Measurements from ENCODE around the gene THSD4.

Gene THSD4

GRCh38 chr15:71275098-71275497 lies 159.8 kb downstream of the THSD4 start:
- no peaks in the 10 kb centered on the region for H3K4me1 ChIP-seq (ENCODE audit: insufficient read depth, low read length, poor library complexity, severe bottlenecking)
- H3K27me3 ChIP-seq (ENCODE audit: insufficient read depth, low read length, poor library complexity, severe bottlenecking), result no peaks in the 10 kb centered on the region
- no peaks in the 10 kb centered on the region for H3K9me2 ChIP-seq (replicated peaks; ENCODE audit: low read depth, low read length)
- H3K9me3 ChIP-seq (ENCODE audit: insufficient read depth, low read depth, low read length), result no peaks in the 10 kb centered on the region
- H3F3A ChIP-seq (ENCODE audit: low read depth), result no peaks in the 10 kb centered on the region
- no peaks in the 10 kb centered on the region for H3K36me3 ChIP-seq (ENCODE audit: insufficient read depth, low read length)
- TF ChIP-seq EZH2phosphoT487 (IDR thresholded peaks at IDR 0.05; ENCODE audit: borderline replicate concordance), result no peak
- no peak for TF ChIP-seq CTCF (conservative IDR thresholded peaks at IDR 0.05; ENCODE audit: low read length)
- no peaks in the 10 kb centered on the region for H3K79me2 ChIP-seq (ENCODE audit: insufficient read depth, low read length)
- H4K20me1 ChIP-seq (ENCODE audit: insufficient read depth, low read length, poor library complexity, severe bottlenecking), result no peaks in the 10 kb centered on the region
- no peak overlapping the region for H3K9ac ChIP-seq (ENCODE audit: low read depth, low read length, poor library complexity, severe bottlenecking)
- no peak overlapping the region for H3K4me3 ChIP-seq (ENCODE audit: low read length, poor library complexity, severe bottlenecking)
- no peak overlapping the region for H2AFZ ChIP-seq (ENCODE audit: low read length)
- no peak overlapping the region for H3K4me2 ChIP-seq (ENCODE audit: low read depth, low read length, poor library complexity, severe bottlenecking)

GRCh38 chr15:71275566-71276335 lies 160.5 kb downstream of the THSD4 start:
- H3K4me3 ChIP-seq (ENCODE audit: low read length, poor library complexity, severe bottlenecking), result no peak overlapping the region
- no peak overlapping the region for H2AFZ ChIP-seq (ENCODE audit: low read length)
- H4K20me1 ChIP-seq (ENCODE audit: insufficient read depth, low read length, poor library complexity, severe bottlenecking), result no peaks in the 10 kb centered on the region
- H3K4me2 ChIP-seq (ENCODE audit: low read depth, low read length, poor library complexity, severe bottlenecking), result no peak overlapping the region
- H3K9me2 ChIP-seq (replicated peaks; ENCODE audit: low read depth, low read length), result no peaks in the 10 kb centered on the region
- no peaks in the 10 kb centered on the region for H3K36me3 ChIP-seq (ENCODE audit: insufficient read depth, low read length)
- H3F3A ChIP-seq (ENCODE audit: low read depth), result no peaks in the 10 kb centered on the region
- H3K9ac ChIP-seq (ENCODE audit: low read depth, low read length, poor library complexity, severe bottlenecking), result no peak overlapping the region
- no peaks in the 10 kb centered on the region for H3K79me2 ChIP-seq (ENCODE audit: insufficient read depth, low read length)
- H3K4me1 ChIP-seq (ENCODE audit: insufficient read depth, low read length, poor library complexity, severe bottlenecking), result no peaks in the 10 kb centered on the region
- H3K27me3 ChIP-seq (ENCODE audit: insufficient read depth, low read length, poor library complexity, severe bottlenecking), result no peaks in the 10 kb centered on the region
- H3K9me3 ChIP-seq (ENCODE audit: insufficient read depth, low read depth, low read length), result no peaks in the 10 kb centered on the region
- TF ChIP-seq EZH2phosphoT487 (IDR thresholded peaks at IDR 0.05; ENCODE audit: borderline replicate concordance) (no peak), CTCF (conservative IDR thresholded peaks at IDR 0.05; ENCODE audit: low read length) (no peak)

GRCh38 chr15:71276336-71276665 lies 161.0 kb downstream of the THSD4 start:
- no peaks in the 10 kb centered on the region for H3K27me3 ChIP-seq (ENCODE audit: insufficient read depth, low read length, poor library complexity, severe bottlenecking)
- TF ChIP-seq CTCF (conservative IDR thresholded peaks at IDR 0.05; ENCODE audit: low read length), result no peak
- no peak for TF ChIP-seq EZH2phosphoT487 (IDR thresholded peaks at IDR 0.05; ENCODE audit: borderline replicate concordance)
- no peaks in the 10 kb centered on the region for H3K9me2 ChIP-seq (replicated peaks; ENCODE audit: low read depth, low read length)
- no peaks in the 10 kb centered on the region for H3K4me1 ChIP-seq (ENCODE audit: insufficient read depth, low read length, poor library complexity, severe bottlenecking)
- H3F3A ChIP-seq (ENCODE audit: low read depth), result no peaks in the 10 kb centered on the region
- no peaks in the 10 kb centered on the region for H4K20me1 ChIP-seq (ENCODE audit: insufficient read depth, low read length, poor library complexity, severe bottlenecking)
- no peak overlapping the region for H3K4me2 ChIP-seq (ENCODE audit: low read depth, low read length, poor library complexity, severe bottlenecking)
- H3K9me3 ChIP-seq (ENCODE audit: insufficient read depth, low read depth, low read length), result no peaks in the 10 kb centered on the region
- no peaks in the 10 kb centered on the region for H3K79me2 ChIP-seq (ENCODE audit: insufficient read depth, low read length)
- H3K9ac ChIP-seq (ENCODE audit: low read depth, low read length, poor library complexity, severe bottlenecking), result no peak overlapping the region
- H2AFZ ChIP-seq (ENCODE audit: low read length), result no peak overlapping the region
- no peak overlapping the region for H3K4me3 ChIP-seq (ENCODE audit: low read length, poor library complexity, severe bottlenecking)
- H3K36me3 ChIP-seq (ENCODE audit: insufficient read depth, low read length), result no peaks in the 10 kb centered on the region

Measured in Loucy (cell line).